Suprapubic skin (tissue), 4 donors: Measurements from ENCODE around the gene ARHGAP22. TPM values are rescaled to one million over a fixed set of nuclear protein-coding genes. Genes with fewer than 3 reads are reported as not detected.

ENCODE experiments used
- DNase-seq, 2 donors: peaks; one replicate each; pipeline ENCODE4 v3.0.0-alpha.2; 2019; ENCODE audit warnings: low spot score in 2 of 2
- H3K27ac ChIP-seq: fragments of 200-600 bp; sonication (generic); one replicate; pipeline ENCODE4 v1.5.1; 2019
- H3K27me3 ChIP-seq: fragments of 200-600 bp; sonication (generic); one replicate; pipeline ENCODE4 v1.5.1; 2019
- H3K36me3 ChIP-seq: fragments of 200-600 bp; sonication (generic); one replicate; pipeline ENCODE4 v1.5.1; 2019
- H3K4me1 ChIP-seq: fragments of 200-600 bp; sonication (generic); one replicate; pipeline ENCODE4 v1.5.1; 2019
- H3K4me3 ChIP-seq: fragments of 200-600 bp; sonication (generic); one replicate; pipeline ENCODE4 v1.5.1; 2019; ENCODE audit warnings: mild to moderate bottlenecking
- H3K9me3 ChIP-seq: fragments of 200-600 bp; sonication (generic); one replicate; pipeline ENCODE4 v1.5.1; 2019
- CTCF ChIP-seq, 2 donors: fragments of 200-600 bp in 1 of 2; fragments of 450-650 bp in 1 of 2; sonication (generic) in 1 of 2; IDR thresholded peaks; one replicate each; pipeline ENCODE4 v1.5.1; 2016 to 2019; ENCODE audit warnings: antibody characterized with exemption in 2 of 2, mild to moderate bottlenecking in 1 of 2, moderate library complexity in 1 of 2
- EP300 ChIP-seq: sonication (generic); formaldehyde crosslinking; IDR thresholded peaks from one replicate; pipeline ENCODE4 v1.6.1; 2017; ENCODE audit warnings: antibody characterized with exemption
- POLR2A ChIP-seq, 2 donors: fragments of 450-650 bp; IDR thresholded peaks; one replicate each; pipeline ENCODE4 v1.6.1; 2017; ENCODE audit warnings: antibody characterized with exemption in 2 of 2, mild to moderate bottlenecking in 2 of 2, moderate library complexity in 2 of 2
- POLR2AphosphoS5 ChIP-seq, 3 donors: sonication (generic); formaldehyde crosslinking; IDR thresholded peaks; one replicate each; pipeline ENCODE4 v1.6.1; 2017; ENCODE audit warnings: antibody characterized with exemption in 3 of 3
- WGBS: methylation state at CpG from one replicate; pipeline ENCODE4 v1.1.5; 2018; 5-methylcytosine and 5-hydroxymethylcytosine counted together
- total RNA-seq, 4 donors: library from RNA; depleted of rRNA; stranded (reverse); fragments of >200 nt; gene quantifications; one replicate each; pipeline ENCODE4 v1.1.0, GENCODE V29; 2016

The ARHGAP22 gene
- total RNA-seq, 4 donors from 2014 or later, result 0.98 to 7.2 (median 2.2) TPM

- Histone ChIP-seq H3K36me3 (no peaks in the 10 kb centered on the region), H3K27ac (no peak overlapping the region), H3K4me3 (no peak overlapping the region), H3K9me3 (no peaks in the 10 kb centered on the region), H3K27me3 (peaks cover 9% of the 10 kb centered on the region), H3K4me1 (peaks cover 22% of the 10 kb centered on the region)
- TF ChIP-seq CTCF (IDR thresholded peaks at IDR 0.05), result no peak
- no peak for TF ChIP-seq EP300
- no peak for TF ChIP-seq POLR2AphosphoS5 (IDR thresholded peaks at IDR 0.05)
- TF ChIP-seq POLR2A (IDR thresholded peaks at IDR 0.05), result no peak
- WGBS, result 73% methylated on average over 5 of the region's 5 CpGs
- DNase-seq, result peak; percentile 26 to 54
Observed at GRCh38 chr10:48470115-48470892, 134.6 kb downstream of the ARHGAP22 start.

GRCh38 chr10:48469516-48470020, 135.3 kb downstream of the ARHGAP22 start:
- peaks cover 27% of the 10 kb centered on the region for H3K4me1 ChIP-seq
- WGBS, result 89% methylated on average over 3 of the region's 4 CpGs
- DNase-seq, result peak in 1 of 2 donors; percentile 59
- H3K9me3 ChIP-seq, result no peaks in the 10 kb centered on the region
- H3K4me3 ChIP-seq, result no peak overlapping the region
- TF ChIP-seq CTCF (IDR thresholded peaks at IDR 0.05) (no peak), EP300 (no peak), POLR2A (IDR thresholded peaks at IDR 0.05) (no peak), POLR2AphosphoS5 (IDR thresholded peaks at IDR 0.05) (no peak)
- no peak overlapping the region for H3K27ac ChIP-seq
- peaks cover 9% of the 10 kb centered on the region for H3K27me3 ChIP-seq
- no peaks in the 10 kb centered on the region for H3K36me3 ChIP-seq

DNA sequence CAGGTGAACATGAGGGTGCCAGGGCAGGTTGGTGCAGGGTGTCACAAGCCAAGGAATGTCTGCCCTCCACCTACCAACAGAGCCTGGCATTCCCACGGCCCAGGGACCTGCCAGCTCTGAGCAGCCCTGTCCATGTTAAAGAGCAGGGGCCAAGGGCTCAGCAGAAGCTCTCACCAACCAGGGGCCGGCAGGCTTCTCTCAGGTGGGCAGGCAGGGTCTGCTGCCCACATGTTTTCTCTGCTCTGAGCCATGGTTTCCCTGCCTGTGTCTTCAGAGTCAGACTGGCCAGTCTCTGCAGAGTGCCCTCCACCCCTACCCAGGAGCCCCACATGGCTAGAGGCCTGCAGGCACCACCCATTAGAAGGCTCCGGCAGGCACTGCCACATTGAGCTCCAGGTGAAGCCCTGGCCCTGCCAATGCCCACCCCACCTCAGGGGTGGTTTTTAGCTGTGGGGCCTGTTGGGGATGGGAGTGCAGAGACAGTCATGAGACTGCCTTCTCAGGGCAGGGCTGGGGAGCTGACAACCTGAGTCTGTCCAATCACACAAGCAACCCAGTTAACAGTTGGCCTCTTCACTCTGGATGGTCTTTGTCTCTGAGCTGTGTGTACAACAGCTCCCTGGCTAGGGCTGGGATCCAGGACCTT, 135.9 kb downstream of the ARHGAP22 start:
- WGBS, result 33% methylated on average over 1 of the region's 3 CpGs
- no peak for TF ChIP-seq POLR2AphosphoS5 (IDR thresholded peaks at IDR 0.05)
- no peak for TF ChIP-seq CTCF (IDR thresholded peaks at IDR 0.05)
- no peak for TF ChIP-seq POLR2A (IDR thresholded peaks at IDR 0.05)
- TF ChIP-seq EP300, result no peak
- H3K9me3 ChIP-seq, result no peaks in the 10 kb centered on the region
- no peaks in the 10 kb centered on the region for H3K36me3 ChIP-seq
- H3K27ac ChIP-seq, result no peak overlapping the region
- peaks cover 27% of the 10 kb centered on the region for H3K4me1 ChIP-seq
- DNase-seq, result peak; percentile 46 to 55
- H3K27me3 ChIP-seq, result peaks cover 9% of the 10 kb centered on the region
- no peak overlapping the region for H3K4me3 ChIP-seq

DNA sequence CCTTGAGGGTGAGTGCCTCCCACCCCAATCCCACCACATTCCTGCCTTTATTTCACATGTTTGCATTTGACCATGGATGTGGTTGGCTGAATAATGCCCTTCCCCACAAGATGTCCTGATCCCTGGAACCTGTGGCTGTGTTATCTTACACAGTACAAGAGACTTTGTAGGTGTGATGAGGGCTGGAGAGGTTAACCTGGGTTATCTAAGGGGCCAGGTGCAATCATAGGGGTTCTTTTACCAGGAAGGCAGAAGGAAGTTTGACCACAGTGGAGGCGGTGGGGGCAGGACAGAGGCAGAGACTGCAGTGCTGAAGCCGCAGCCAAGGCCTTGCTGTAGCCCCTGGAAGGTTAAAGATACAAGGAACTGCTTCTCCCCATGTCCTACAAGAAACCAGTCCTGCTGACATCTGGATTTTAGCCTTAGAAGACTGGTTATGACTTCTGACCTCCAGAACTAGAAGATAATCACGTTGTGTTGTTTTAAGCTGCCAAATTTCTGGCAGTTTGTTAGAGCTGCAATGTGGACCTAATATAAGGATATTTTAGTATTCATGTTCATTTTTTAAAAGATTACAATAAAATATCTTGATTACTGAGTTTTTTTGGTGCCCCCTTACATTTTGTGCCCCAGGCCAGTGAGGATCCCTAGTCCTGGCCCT, 136.6 kb downstream of the ARHGAP22 start:
- Histone ChIP-seq H3K4me3 (no peak overlapping the region), H3K36me3 (no peaks in the 10 kb centered on the region), H3K9me3 (no peaks in the 10 kb centered on the region), H3K27ac (no peak overlapping the region), H3K4me1 (peaks cover 27% of the 10 kb centered on the region), H3K27me3 (peaks cover 9% of the 10 kb centered on the region)
- no peak for TF ChIP-seq POLR2A (IDR thresholded peaks at IDR 0.05)
- no peak for TF ChIP-seq POLR2AphosphoS5 (IDR thresholded peaks at IDR 0.05)
- no peak for TF ChIP-seq CTCF (IDR thresholded peaks at IDR 0.05)
- TF ChIP-seq EP300, result no peak
- DNase-seq, result no peak
- 60% methylated on average over 3 of the region's 3 CpGs for WGBS

DNA sequence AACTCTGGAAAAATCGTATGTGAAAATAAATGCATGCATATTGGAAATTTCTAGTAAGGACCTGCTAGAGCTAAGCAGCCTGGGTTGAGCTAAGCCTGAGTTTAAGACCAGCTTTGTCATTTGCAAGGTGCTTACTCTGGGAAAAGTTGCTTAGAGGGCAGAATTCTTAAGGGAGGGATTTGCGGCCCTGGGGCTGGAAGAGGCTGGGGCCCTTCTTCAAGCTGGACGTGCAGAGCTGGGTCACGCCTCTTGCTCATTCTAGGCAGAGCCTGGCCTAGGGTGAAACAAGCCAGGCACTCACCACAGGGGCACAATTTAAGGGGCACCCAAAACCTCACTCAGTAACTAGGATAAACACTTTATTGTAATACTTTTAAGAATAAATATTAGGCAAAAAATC, 137.2 kb downstream of the ARHGAP22 start:
- Histone ChIP-seq H3K4me3 (no peak overlapping the region), H3K9me3 (no peaks in the 10 kb centered on the region), H3K27me3 (peaks cover 9% of the 10 kb centered on the region), H3K36me3 (no peaks in the 10 kb centered on the region), H3K27ac (no peak overlapping the region), H3K4me1 (peaks cover 27% of the 10 kb centered on the region)
- WGBS, result 76% methylated on average over 4 of the region's 4 CpGs
- DNase-seq, result no peak
- no peak for TF ChIP-seq POLR2AphosphoS5 (IDR thresholded peaks at IDR 0.05)
- TF ChIP-seq POLR2A (IDR thresholded peaks at IDR 0.05), result no peak
- TF ChIP-seq CTCF (IDR thresholded peaks at IDR 0.05), result no peak
- no peak for TF ChIP-seq EP300
